Left renal pelvis (tissue), 4 donors: ENCODE data around the gene CDYL. TPM values are rescaled to one million over a fixed set of nuclear protein-coding genes. Genes with fewer than 3 reads are reported as not detected.

ENCODE experiments used
- DNase-seq, 4 donors: peaks; one replicate each; pipeline ENCODE4 v3.0.0-alpha.2; 2013; ENCODE audit warnings: low read depth in 4 of 4, low spot score in 3 of 4
- polyA plus RNA-seq, 4 donors: library from polyadenylated mRNA; unstranded; fragments of 120-200 nt; gene quantifications; one replicate each; pipeline ENCODE4 v1.2.1, GENCODE V29; 2013; ENCODE audit not compliant: insufficient read length in 4 of 4

The CDYL gene
- polyA plus RNA-seq, 4 donors: 18.1 to 28.5 (median 25.8) TPM

DNA sequence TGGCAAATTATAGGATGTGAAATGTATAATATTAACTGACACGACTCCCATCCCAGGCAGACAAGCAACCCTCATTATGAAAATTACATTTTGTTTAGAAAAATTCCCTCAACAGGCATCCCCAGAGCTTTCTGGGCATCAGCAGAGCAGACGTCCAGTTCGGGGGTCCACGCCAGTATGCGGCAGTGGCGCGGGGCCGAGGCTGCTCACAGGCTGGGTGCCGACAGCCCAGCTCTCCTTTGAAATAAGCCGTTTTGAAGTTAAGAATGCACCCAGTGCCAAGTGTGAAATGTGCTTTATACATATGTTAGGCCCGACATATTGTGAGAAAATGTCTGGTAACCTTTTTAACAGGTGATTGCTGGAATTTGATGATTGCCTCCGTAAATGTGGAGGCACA, 177.2 kb downstream of the CDYL start:
- DNase-seq: no peak

GRCh38 chr6:4956625-4957024, 180.4 kb downstream of the CDYL start:
- no peak for DNase-seq

- DNase-seq: no peak
Observed at GRCh38 chr6:4957521-4958231, 181.5 kb downstream of the CDYL start.

GRCh38 chr6:4958624-4959023, 182.4 kb downstream of the CDYL start:
- DNase-seq: no peak

DNA sequence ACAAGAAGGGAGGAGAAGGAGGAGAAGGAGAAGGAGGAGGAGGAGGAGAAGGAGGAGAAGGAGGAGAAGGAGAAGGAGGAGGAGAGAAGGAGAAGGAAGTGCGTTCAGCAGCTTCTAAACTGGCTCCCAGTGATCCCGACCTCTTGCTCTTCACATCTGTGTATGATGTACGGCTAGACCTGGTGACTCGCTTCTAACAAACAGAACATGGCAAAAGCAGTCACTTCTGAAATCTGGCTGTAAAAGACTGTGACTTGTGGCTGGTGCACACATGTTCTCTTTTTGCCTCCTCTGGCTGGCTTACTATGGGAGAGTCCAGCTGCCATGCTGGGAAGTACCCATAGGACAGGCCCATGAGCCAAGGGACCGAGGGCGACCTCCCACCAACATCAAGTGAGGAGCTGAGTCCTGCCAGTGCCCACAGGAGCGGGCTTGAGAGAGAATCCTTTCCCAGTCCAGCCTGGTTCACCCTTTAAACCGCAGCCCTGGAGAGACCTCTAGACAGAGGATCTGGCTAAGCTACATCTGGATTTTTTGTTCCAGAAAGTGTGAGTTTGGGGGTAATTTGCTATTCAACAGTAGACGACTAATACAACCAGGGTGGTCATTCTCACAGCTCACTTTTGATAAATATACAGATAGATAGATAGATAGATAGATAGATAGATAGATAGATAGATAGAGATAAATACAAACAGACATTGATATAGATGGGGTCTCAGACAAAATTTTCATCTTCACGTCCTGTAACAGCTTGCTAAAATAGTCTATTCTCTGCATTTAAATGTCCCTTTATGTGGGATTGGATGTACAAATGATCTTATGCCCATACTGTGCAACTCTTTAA, 185.3 kb downstream of the CDYL start:
- DNase-seq: no peak

GRCh38 chr6:4962905-4963304, 186.7 kb downstream of the CDYL start:
- DNase-seq: no peak

DNA sequence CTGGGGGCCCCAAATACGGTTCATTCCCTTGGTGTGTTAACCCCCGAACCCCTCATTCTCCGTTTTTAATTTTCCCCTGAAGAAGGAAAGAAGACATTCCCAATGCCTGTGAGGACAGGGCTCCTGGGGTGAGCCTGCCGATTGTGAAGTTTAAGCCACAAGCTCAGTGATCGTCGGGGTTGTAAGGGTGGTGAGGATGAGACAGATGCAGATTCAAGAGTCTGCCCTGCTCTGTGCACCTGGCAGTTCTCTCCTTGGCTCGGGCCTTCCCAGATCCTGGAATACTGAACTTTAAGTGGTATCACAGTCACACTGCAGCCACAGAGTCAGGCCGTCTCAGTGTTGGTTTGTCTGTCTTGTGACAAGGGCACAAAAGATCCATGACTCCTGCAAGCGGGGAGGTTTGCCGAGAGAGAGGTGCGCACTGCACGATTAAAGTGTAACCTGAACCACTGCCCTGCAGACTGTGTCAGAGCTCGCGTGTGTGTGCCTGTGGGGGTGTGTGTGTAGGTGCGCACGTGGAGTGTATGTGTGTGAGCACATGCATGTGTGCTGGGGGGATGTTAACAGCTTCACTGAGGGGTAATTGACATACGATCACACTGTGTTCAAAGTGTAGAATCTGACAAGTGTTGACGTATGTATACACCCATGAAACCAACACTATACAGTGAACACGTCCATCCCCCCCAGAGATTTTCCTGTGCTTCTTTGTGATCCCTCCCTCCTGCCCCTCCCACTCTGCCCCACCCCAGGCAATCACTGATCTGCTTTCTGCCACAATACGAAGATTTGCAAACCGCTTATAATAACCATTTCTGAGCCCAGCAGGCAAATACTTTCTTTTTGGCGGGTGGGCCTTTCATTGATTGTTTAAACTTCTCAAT, 188.7 kb downstream of the CDYL start:
- no peak for DNase-seq

- no peak for DNase-seq
Observed at GRCh38 chr6:4965562-4966389, 189.6 kb downstream of the CDYL start.

GRCh38 chr6:4967301-4968030, 191.3 kb downstream of the CDYL start:
- no peak for DNase-seq

GRCh38 chr6:4969609-4970285, 193.5 kb downstream of the CDYL start:
- no peak for DNase-seq

DNA sequence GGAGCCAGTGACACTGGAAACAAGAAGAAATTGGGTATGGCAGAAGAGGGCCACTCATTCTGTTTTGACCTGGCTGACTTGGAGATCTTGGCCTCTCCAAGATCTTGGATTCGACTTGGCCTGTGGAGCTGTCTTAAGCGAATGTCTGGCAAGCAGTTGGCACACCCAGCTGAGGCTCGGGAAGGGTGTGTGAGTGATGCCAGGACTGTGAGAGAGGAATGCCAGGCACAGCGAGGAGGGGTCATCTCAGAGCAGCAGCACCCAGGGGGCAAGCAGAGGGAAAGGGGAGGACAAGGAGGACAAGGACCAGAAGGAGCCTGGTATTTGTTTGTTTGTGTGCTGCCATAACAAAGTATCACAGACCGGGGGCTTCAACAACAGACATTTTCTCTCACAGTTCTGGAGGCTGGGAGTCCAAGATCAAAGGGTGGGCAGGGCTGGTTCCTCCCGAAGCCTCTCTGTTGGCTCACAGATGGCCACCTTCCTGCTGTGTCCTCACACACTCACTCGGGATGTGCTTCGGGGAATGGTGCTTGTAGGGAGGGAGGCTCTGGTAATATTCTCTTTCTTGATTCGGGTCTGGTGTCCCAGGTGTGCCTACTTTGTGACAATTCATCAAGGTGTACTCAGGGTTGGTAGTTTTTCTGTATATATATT, 194.7 kb downstream of the CDYL start:
- no peak for DNase-seq

DNA sequence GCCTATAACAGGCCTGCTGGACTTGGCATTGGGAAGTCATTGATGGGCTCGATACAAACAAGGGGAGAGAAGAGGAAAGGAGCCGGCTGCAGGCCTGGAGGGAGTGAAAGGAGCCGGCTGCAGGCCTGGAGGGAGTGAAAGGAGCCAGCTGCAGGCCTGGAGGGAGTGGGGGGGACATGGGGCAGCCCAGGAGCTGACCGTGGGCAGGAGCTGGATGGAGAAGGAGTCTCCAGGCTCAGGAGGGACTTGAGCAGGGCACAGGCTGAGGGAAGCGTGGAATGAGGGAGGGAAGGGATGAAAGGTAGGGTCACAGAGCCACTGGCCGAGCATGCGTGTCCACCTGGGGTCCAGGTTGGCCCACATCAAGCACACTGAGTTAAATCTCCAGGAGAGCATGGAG, 195.6 kb downstream of the CDYL start:
- no peak for DNase-seq

- no peak for DNase-seq
Observed at GRCh38 chr6:4972438-4972837, 196.2 kb downstream of the CDYL start.

DNA sequence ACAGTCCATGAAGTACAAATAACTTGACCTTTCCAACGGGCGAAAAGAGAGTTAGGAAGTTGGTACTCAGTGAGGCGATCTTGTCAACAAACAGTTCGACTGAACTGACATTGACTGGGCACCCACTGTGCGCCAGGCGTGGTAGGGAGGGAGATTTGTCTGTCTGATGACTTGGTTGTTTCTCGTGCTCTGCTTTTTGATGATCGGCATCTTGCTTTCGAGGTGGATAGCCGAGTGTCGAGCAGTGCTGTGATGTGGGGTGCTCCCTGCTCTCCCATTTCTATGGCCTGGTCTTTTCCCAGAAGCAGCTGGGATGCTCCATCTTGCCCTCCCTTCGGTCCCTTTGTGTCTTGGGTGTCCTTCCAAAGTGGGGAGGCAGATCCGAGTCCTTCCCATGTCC, 197.2 kb downstream of the CDYL start:
- no peak for DNase-seq

- peak; percentile 36 to 47 (median 39) for DNase-seq
Observed at GRCh38 chr6:4973982-4974745, 198.0 kb downstream of the CDYL start.

DNA sequence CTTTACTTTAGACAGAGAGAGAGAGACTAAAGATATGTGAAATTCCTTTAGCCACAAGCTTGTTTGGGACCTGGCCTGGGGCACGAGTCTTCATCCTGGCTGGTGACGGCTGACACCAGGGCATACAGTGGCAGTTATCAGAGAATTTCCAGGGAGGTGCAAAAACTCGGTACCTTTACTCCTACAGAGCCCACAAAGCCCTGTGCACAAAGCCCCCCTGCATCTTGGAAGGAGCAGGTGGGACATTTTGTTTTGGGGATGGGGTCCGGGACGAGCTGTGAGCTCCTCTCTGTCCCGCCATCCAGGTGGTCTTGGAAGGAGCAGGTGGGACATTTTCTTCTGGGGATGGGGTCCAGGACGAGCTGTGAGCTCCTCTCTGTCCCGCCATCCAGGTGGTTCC, 198.8 kb downstream of the CDYL start:
- no peak for DNase-seq

GRCh38 chr6:4975506-4975905, 199.3 kb downstream of the CDYL start:
- DNase-seq: no peak

- DNase-seq: no peak
Observed at GRCh38 chr6:4977468-4977867, 201.3 kb downstream of the CDYL start.
